MM.1S (cell line): ENCODE data around the gene CTXN1.

ENCODE experiments used
- CTCF ChIP-seq: fragments of 300-600 bp; sonication (generic); IDR thresholded peaks from 2 replicates; pipeline ENCODE4 v1.5.1; 2016; ENCODE audit warnings: antibody characterized with exemption, low read length, mixed read lengths
- EZH2 ChIP-seq: fragments of 300-600 bp; sonication (generic); optimal IDR thresholded peaks from 2 replicates; pipeline ENCODE3; 2017; ENCODE audit warnings: low read depth, mild to moderate bottlenecking, antibody characterized with exemption, low read length, mixed read lengths
- EZH2phosphoT487 ChIP-seq: fragments of 300-600 bp; sonication (generic); IDR thresholded peaks from 2 replicates; pipeline ENCODE4 v1.6.1; 2018; ENCODE audit warnings: antibody characterized with exemption, low read length

- TF ChIP-seq CTCF (no peak), EZH2 (no peak), EZH2phosphoT487 (no peak)
These were observed 36.1 kb upstream of the CTXN1 start for GRCh38 chr19:7961920-7962626.
